HG03039 (cell line): Measurements from ENCODE around the gene VTCN1.
A peak's percentile ranks its signal among the peaks of the same experiment; 100 is the strongest.
"Not testable (repeated sequence)": the region's sequence is repeated elsewhere in the genome, so short reads cannot be mapped to it uniquely, and the experiment has no call there.

Experiments
- ATAC-seq: cut with Tn5 transposase; IDR thresholded peaks from one replicate; pipeline ENCODE4 v1.9.1; 2021; ENCODE audit warnings: mild to moderate bottlenecking, moderate library complexity; ENCODE audit not compliant: unreplicated experiment

The VTCN1 gene

GRCh38 chr1:117128323-117129079 is 82.2 kb downstream of the VTCN1 start:
- no peak for ATAC-seq

GRCh38 chr1:117127795-117128194 is 82.9 kb downstream of the VTCN1 start:
- no peak for ATAC-seq

- no peak for ATAC-seq
These were observed 86.1 kb downstream of the VTCN1 start for GRCh38 chr1:117124661-117125060.

- ATAC-seq = no peak
These were observed 87.5 kb downstream of the VTCN1 start for GRCh38 chr1:117123274-117123673.

GRCh38 chr1:117122330-117123025 is 88.2 kb downstream of the VTCN1 start:
- no peak for ATAC-seq

- ATAC-seq = peak; percentile 93
These were observed 89.0 kb downstream of the VTCN1 start, which contains the start of gene TRIM45 for GRCh38 chr1:117121589-117122329. Gene TRIM45, minus strand, starts transcription at chr1:117121749. Its CDS starts 548 bp downstream, at chr1:117121201.

GRCh38 chr1:117120774-117121588 is 89.7 kb downstream of the VTCN1 start:
- no peak for ATAC-seq

GRCh38 chr1:117119144-117119543 is 91.6 kb downstream of the VTCN1 start:
- not testable (repeated sequence) for ATAC-seq

GRCh38 chr1:117118137-117118536 is 92.6 kb downstream of the VTCN1 start:
- ATAC-seq = no peak

GRCh38 chr1:117117697-117118096 is 93.0 kb downstream of the VTCN1 start:
- ATAC-seq = no peak

GRCh38 chr1:117116784-117117130 is 94.0 kb downstream of the VTCN1 start:
- no peak for ATAC-seq

GRCh38 chr1:117116090-117116783 is 94.5 kb downstream of the VTCN1 start:
- ATAC-seq = no peak

GRCh38 chr1:117114877-117115276 is 95.8 kb downstream of the VTCN1 start:
- ATAC-seq = no peak

GRCh38 chr1:117113199-117113598 is 97.5 kb downstream of the VTCN1 start:
- ATAC-seq = no peak

- ATAC-seq = no peak
These were observed 98.5 kb downstream of the VTCN1 start for GRCh38 chr1:117112047-117112717.

- ATAC-seq = no peak
These were observed 100.0 kb downstream of the VTCN1 start for GRCh38 chr1:117110774-117111173.

- no peak for ATAC-seq
These were observed 103.4 kb downstream of the VTCN1 start for GRCh38 chr1:117107364-117107763.

GRCh38 chr1:117106478-117106877 is 104.2 kb downstream of the VTCN1 start:
- ATAC-seq = no peak

- no peak for ATAC-seq
These were observed 105.0 kb downstream of the VTCN1 start for GRCh38 chr1:117105722-117106121.

- no peak for ATAC-seq
These were observed 105.7 kb downstream of the VTCN1 start for GRCh38 chr1:117104986-117105385.
